Measurements from ENCODE around the gene INPP5A. TPM values are rescaled to one million over a fixed set of nuclear protein-coding genes. Genes with fewer than 3 reads are reported as not detected.

Gene INPP5A
- total RNA-seq, 1 donor from 2014 or later, result 30.6 TPM

- peaks cover 11% of the 10 kb centered on the region for H3K4me1 Mint-ChIP-seq (ENCODE audit: low read depth)
- H3K27me3 Mint-ChIP-seq, result peaks cover 2% of the 10 kb centered on the region
- H3K36me3 Mint-ChIP-seq (ENCODE audit: insufficient read depth), result peaks cover 16% of the 10 kb centered on the region
- no peak overlapping the region for H3K27ac Mint-ChIP-seq
- TF ChIP-seq CTCF (IDR thresholded peaks at IDR 0.05; ENCODE audit: unreplicated experiment), result no peak
- DNase-seq (ENCODE audit: low spot score, unreplicated experiment), result no peak
- H3K4me3 Mint-ChIP-seq (ENCODE audit: low read depth), result no peak overlapping the region
- peaks cover under 1% of the 10 kb centered on the region for H3K9me3 Mint-ChIP-seq (ENCODE audit: low read depth)
Observed at GRCh38 chr10:132666705-132667341, 129.2 kb downstream of the INPP5A start.

- Mint-ChIP-seq H3K36me3 (ENCODE audit: insufficient read depth) (peaks cover 13% of the 10 kb centered on the region), H3K27me3 (peaks cover 2% of the 10 kb centered on the region), H3K4me1 (ENCODE audit: low read depth) (peaks cover 11% of the 10 kb centered on the region), H3K27ac (no peak overlapping the region), H3K9me3 (ENCODE audit: low read depth) (peaks cover 5% of the 10 kb centered on the region), H3K4me3 (ENCODE audit: low read depth) (no peak overlapping the region)
- TF ChIP-seq CTCF (IDR thresholded peaks at IDR 0.05; ENCODE audit: unreplicated experiment), result no peak
- no peak for DNase-seq (ENCODE audit: low spot score, unreplicated experiment)
Observed at GRCh38 chr10:132667342-132668047, 129.9 kb downstream of the INPP5A start.

GRCh38 chr10:132668048-132668394 lies 130.4 kb downstream of the INPP5A start:
- Mint-ChIP-seq H3K27ac (no peak overlapping the region), H3K4me3 (ENCODE audit: low read depth) (no peak overlapping the region), H3K9me3 (ENCODE audit: low read depth) (peaks cover 10% of the 10 kb centered on the region), H3K36me3 (ENCODE audit: insufficient read depth) (peaks cover 18% of the 10 kb centered on the region), H3K27me3 (peaks cover 2% of the 10 kb centered on the region), H3K4me1 (ENCODE audit: low read depth) (peaks cover 11% of the 10 kb centered on the region)
- no peak for TF ChIP-seq CTCF (IDR thresholded peaks at IDR 0.05; ENCODE audit: unreplicated experiment)
- no peak for DNase-seq (ENCODE audit: low spot score, unreplicated experiment)

- no peak overlapping the region for H3K4me3 Mint-ChIP-seq (ENCODE audit: low read depth)
- H3K4me1 Mint-ChIP-seq (ENCODE audit: low read depth), result peaks cover 11% of the 10 kb centered on the region
- no peak overlapping the region for H3K27ac Mint-ChIP-seq
- no peak for DNase-seq (ENCODE audit: low spot score, unreplicated experiment)
- peaks cover 2% of the 10 kb centered on the region for H3K27me3 Mint-ChIP-seq
- no peak for TF ChIP-seq CTCF (IDR thresholded peaks at IDR 0.05; ENCODE audit: unreplicated experiment)
- H3K36me3 Mint-ChIP-seq (ENCODE audit: insufficient read depth), result peaks cover 19% of the 10 kb centered on the region
- peaks cover 11% of the 10 kb centered on the region for H3K9me3 Mint-ChIP-seq (ENCODE audit: low read depth)
Observed at GRCh38 chr10:132669208-132669861, 131.7 kb downstream of the INPP5A start.

- Mint-ChIP-seq H3K36me3 (ENCODE audit: insufficient read depth) (peaks cover 26% of the 10 kb centered on the region), H3K9me3 (ENCODE audit: low read depth) (peaks cover 16% of the 10 kb centered on the region), H3K4me1 (ENCODE audit: low read depth) (peaks cover 13% of the 10 kb centered on the region), H3K27me3 (peaks cover 9% of the 10 kb centered on the region), H3K4me3 (ENCODE audit: low read depth) (no peak overlapping the region), H3K27ac (no peak overlapping the region)
- DNase-seq (ENCODE audit: low spot score, unreplicated experiment), result no peak
- no peak for TF ChIP-seq CTCF (IDR thresholded peaks at IDR 0.05; ENCODE audit: unreplicated experiment)
Observed at GRCh38 chr10:132670546-132671227, 133.1 kb downstream of the INPP5A start.

All from progenitor cell of endocrine pancreas (in vitro differentiated cells).